IPS DF 4.7 (cell line): ENCODE data around the gene SATB2.

Experiments used
- DNase-seq: peaks from one replicate; pipeline ENCODE4 v3.0.0-alpha.2; 2013; ENCODE audit warnings: low spot score; ENCODE audit errors: extremely low read depth

Gene SATB2

GRCh38 chr2:199465988-199466691 is 8.4 kb upstream of the SATB2 start:
- no peak for DNase-seq

GRCh38 chr2:199465390-199465789 is 7.7 kb upstream of the SATB2 start:
- no peak for DNase-seq

GRCh38 chr2:199464606-199465352 is 7.0 kb upstream of the SATB2 start:
- DNase-seq: no peak

DNA sequence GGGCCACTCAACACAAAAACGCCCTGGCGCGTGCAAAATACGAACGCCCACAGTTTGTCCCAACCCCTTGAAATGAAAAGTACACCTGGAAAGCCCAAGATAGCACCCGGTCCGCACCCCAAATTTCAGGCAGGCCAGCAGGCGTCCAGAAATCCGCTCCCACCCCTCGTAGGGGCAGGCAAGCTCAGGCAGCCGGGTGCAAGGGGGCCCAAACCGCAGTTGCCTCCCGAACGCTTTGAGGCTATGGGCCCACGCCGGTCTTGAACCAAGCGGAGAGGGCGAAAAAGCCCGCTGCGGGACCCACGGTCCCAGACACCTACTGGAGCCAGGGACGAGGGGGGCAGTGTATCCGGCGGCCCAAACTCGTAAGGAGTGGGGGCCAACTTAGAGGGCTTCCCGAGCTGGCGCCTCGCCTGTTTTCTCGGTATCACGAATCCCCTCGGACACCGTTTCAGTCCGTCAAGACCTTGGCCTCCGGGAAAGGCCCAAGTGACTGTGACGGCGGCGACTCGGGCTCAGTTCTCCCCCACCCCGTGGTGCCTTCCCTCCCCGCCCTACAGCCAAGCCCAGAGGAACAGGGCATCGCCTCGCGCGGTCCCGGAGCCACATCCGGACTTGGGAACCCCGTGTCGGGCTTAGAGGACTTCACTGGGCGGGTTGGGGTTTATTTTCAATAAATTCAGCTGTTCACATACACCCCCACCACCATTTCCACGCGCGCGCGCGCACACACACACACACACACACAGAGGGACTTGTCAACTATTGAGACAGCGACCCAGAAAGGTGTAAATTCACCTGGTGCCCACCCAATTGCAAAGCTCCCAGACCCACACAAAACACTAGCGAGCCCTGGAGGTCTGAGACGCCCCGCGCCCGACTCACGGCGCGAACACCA is 6.2 kb upstream of the SATB2 start:
- no peak for DNase-seq

- DNase-seq: no peak
Observed at GRCh38 chr2:199462956-199463692, 5.4 kb upstream of the SATB2 start.

DNA sequence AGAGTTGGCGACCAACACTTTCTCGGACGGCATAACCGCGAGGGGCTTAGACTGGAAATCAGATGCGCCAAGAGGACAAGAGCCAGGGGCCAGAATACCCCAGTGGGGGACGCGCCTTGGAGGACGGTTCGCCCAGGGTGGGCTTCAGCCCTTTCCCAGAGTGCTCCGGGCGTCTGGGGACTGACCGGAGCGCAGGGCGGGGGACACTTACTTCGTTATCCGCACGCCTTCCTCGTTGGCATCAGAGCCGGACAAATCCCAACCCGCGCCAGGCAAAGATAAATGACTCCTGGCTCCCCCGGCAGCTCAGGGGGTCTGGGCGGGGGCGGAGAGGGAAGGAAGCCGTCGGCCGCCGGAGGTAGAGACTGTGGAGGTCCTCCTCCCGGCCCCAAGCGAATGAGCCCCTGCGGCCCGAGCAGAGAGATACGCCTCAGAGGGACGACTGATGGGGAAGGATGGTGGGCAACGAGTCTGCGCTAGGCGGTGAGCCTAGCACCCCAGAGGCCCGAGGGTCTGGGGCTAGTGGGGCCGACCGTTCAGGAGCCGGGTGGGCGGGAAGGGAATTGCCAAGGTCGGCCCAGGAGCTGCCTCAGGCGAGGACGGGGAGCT is 4.7 kb upstream of the SATB2 start:
- DNase-seq: no peak

DNA sequence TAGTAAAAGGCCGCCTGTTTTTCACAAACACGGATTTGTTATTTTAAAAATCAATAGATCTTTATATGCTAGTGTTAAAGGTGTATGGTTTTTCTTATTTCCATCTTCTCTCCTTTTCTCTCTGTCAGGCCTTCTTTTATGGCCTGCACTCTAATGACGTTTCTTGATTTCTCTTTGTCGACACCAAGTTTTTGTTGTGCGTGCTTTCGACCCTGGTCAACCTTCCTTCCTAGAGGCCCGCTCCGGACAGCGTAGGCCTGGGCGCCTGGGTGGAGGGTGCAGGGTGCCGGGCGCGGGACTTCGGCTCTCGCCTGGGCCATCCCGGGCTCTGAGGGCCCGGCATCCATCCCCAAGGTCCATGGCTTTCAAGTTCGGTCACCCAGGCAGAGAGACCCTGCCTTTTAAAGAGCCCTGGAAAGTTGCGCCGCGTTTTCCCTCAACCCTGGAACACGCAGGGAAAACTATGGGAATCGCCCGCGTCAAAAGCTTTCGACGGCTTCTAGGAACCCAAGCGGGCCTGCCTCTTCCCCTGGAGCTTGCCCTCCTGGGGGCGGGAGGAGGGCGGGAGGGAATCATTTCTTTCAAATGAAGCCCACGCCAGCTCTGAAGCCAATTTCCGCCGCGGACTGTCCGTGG is 4.1 kb upstream of the SATB2 start:
- DNase-seq: no peak

GRCh38 chr2:199460846-199461710 is 3.3 kb upstream of the SATB2 start:
- no peak for DNase-seq

DNA sequence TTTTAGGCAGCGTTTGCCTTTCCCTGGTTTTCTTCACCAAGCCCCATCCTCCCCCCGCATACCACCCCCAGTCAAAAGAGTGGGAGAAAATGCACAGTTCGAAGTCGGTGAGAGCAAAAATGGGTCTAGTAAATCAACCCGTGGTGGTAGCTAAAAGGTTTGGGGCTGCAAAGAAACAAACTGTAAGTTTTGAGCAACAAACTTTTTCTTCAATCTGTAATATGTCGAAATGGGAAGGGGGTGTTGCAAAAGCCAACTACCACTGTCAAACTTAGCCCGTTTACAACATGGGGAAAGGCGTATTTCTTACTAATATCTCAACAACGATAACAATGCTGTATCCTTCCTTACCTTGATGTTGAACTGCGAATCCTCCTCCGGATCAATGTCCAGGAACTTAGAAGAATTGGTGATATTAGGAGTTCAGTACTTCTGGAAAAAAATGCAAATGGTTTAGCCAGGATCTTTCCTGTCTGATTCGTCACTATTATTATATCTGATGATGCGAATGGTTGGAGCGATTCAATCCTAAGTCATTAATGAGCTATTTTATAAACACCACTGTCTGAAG is 2.4 kb upstream of the SATB2 start:
- DNase-seq: no peak

DNA sequence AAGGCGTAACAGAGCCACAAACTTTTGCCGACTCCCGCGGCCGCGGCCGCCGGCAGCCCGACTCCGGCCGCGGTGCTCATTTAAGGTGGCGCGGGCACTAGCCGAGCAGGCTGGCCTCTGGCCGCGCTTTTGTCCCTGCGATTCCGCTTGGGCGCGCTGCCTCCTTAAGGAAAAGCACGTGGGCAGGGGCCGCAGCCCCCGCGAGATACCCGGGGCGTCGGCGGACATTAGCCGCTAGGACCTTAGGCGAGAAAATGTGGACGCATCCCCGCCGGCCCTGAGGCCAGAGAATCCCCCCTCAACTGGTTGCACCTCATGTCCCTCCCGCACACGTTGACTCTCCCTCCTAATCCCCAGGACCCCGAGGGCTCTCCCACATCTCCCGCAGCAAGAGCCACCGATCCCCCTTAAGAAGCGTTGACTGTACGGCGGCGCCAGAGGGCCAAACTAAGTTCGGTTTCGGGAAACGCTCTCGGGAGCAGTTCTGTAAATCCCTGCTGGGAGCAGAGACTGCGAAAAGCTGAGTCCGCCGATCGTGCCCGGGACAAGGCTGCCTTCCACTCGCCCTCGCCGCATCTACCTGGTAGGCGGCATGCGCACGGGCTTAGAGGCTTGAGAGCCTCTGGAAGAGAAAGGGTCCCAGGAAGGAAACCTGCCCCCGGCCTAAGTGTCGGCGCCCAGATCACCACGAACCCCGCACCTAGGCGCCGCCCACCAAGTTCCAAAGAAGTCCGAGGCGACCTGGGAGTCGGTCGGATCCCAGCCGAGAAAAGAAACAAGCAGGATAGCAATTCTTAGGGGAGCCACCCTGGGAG is 1.8 kb upstream of the SATB2 start:
- no peak for DNase-seq

GRCh38 chr2:199458806-199459285 is 1.1 kb upstream of the SATB2 start:
- no peak for DNase-seq

- DNase-seq: no peak
Observed at GRCh38 chr2:199458009-199458805, 468 bp upstream of the SATB2 start.

- DNase-seq: no peak
Observed at GRCh38 chr2:199456383-199457146, 1.2 kb downstream of the SATB2 start.

DNA sequence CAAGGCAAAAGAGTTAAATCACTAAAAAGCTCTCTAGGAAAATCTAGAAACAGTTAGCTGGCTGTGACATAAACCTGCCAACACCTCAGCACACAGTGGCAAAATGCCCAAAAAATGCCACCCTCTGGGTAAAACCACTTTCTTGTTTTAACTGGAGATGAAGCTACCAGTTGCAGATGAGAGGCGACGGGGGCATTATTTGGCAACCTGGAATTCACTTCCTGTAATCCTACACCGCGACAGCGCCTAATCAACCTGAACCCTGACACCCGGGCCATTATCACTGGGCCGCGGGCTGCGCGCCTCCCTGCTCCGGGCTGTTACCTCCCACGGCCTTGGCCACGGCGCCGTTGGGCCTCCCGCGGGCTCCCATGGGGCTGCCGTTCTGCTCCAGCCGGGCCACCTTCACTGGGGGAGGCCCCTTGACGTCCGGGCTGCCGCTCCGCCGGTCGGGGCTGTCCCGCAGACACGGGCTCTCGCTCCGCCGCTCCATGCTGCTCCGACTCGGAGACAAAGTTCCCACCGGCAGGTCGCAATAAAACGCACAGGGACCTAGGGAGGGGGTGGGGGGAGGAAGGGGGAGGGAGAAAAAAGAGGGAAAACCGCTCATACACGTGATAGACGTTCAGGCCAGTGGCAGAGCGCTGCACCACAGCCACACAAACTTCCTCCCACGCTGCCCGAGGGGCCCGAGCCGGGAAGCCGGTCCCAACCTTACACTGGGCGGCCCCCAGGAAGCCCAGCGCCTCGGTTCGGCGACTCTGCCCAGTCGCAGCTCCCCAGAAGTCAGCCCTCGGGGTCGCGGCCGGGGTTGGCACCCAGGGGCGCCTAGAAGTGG is 2.0 kb downstream of the SATB2 start:
- no peak for DNase-seq

- DNase-seq: no peak
Observed at GRCh38 chr2:199455210-199455544, 2.6 kb downstream of the SATB2 start.

- DNase-seq: no peak
Observed at GRCh38 chr2:199452991-199453379, 4.8 kb downstream of the SATB2 start.
